ENCODE measurements around the gene MEGF8.

MEGF8 gene

DNA sequence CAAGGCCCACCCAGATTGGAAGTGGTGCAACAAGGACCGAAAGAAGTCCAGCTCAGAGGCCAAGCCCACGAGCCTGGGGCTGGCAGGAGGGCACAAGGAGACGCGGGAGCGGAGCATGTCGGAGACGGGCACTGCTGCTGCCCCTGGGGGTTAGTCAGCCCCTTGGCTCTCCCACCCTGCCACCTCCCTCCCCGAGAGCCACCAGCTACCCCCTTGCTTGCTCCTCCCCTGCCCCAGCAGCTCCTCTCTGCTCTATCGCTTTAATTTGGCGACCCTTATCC lies 37.7 kb upstream of the MEGF8 start:
- DNase-seq: no peak

GRCh38 chr19:42288387-42288786 lies 37.0 kb upstream of the MEGF8 start:
- DNase-seq: no peak

GRCh38 chr19:42288881-42289555 lies 36.4 kb upstream of the MEGF8 start:
- no peak for DNase-seq

DNA sequence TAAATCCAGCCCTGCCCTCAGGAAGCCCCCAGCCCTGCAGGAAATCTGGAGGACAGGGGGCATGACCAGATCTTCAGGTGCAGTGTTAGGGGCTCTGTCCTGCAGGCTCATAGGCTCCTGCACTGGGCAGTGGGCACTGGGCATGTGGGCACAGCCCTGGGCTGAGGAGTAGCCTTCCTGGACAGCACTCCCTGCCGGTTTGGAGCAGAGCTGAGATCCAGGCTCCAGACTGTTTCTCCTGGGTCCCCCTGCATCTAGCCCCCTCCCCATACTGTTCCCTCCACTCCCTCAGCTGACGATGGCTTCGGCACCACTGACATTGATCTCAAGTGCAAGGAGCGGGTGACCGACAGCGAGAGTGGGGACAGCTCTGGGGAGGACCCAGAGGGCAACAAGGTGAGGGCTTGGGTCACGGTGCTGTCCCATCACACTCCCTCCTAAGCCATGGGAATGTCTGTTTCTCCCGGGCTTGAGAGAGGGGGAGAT lies 35.8 kb upstream of the MEGF8 start:
- no peak for DNase-seq

- DNase-seq: no peak
Measured at GRCh38 chr19:42290136-42290522, 35.3 kb upstream of the MEGF8 start.

GRCh38 chr19:42290523-42291434 lies 34.7 kb upstream of the MEGF8 start:
- DNase-seq: no peak

DNA sequence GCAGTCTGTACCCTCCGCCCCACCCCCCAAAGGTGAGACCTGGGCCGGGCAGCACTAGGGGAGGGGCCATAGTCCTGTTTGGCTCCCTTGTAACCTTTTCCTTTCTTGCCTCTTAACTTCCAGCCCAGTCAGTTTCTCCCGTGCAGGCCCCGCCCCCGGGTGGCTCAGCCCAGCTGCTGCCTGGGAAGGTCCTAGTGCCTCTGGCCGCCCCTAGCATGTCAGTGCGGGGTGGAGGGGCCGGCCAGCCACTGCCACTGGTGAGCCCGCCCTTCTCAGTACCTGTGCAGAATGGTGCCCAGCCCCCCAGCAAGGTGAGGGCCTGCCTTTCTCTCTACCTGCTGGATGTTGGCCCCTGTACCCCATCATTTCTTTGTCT lies 34.0 kb upstream of the MEGF8 start:
- no peak for DNase-seq

- DNase-seq: no peak
Measured at GRCh38 chr19:42292042-42292960, 33.1 kb upstream of the MEGF8 start.

DNA sequence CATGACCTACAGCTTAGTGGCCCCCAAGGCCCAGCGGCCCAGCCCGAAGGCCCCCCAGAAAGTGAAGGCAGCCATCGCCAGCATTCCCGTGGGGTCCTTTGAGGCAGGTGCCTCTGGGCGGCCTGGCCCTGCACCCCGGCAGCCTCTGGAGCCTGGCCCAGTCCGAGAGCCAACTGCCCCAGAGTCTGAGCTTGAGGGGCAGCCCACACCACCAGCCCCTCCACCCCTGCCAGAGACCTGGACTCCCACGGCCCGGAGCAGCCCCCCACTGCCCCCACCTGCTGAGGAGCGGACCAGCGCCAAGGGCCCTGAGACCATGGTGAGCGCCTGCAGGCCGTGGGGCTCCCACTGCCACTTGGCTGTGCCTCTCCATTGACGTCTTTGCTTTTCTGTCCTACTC lies 32.5 kb upstream of the MEGF8 start:
- DNase-seq: no peak

GRCh38 chr19:42293540-42293939 lies 31.9 kb upstream of the MEGF8 start:
- no peak for DNase-seq

DNA sequence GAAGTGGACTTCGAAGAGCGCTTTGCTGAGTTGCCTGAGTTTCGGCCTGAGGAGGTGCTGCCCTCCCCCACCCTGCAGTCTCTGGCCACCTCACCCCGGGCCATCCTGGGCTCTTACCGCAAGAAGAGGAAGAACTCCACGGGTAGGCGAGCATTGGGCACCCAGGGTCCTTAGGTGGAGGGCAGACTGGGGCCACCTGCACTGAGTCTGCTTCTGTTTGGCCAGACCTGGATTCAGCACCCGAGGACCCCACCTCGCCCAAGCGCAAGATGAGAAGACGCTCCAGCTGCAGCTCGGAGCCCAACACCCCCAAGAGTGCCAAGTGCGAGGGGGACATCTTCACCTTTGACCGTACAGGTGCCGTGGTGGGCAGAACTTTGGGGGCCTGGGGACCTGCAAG lies 31.5 kb upstream of the MEGF8 start:
- DNase-seq: no peak

GRCh38 chr19:42294471-42295137 lies 30.8 kb upstream of the MEGF8 start:
- no peak for DNase-seq

DNA sequence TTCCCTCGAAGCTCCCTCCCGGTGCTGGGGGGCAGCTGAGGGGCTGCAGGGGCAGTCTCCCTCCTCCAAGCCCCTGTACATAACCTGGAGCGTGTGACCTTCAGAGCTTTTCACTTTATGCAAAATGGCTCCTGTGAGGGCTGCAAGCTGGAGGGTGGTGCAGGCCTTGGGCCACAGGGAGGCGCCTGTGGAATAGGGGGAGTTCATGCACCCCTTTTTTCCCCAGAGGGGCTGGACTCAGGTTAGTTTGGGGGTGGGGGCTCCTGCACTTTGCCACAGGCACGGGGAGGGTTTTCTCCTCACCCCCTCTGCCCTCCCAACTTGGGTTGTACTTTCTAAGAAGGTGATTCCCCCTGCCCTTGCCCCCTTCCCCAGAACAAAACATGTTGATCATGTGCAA lies 30.1 kb upstream of the MEGF8 start:
- DNase-seq: no peak

DNA sequence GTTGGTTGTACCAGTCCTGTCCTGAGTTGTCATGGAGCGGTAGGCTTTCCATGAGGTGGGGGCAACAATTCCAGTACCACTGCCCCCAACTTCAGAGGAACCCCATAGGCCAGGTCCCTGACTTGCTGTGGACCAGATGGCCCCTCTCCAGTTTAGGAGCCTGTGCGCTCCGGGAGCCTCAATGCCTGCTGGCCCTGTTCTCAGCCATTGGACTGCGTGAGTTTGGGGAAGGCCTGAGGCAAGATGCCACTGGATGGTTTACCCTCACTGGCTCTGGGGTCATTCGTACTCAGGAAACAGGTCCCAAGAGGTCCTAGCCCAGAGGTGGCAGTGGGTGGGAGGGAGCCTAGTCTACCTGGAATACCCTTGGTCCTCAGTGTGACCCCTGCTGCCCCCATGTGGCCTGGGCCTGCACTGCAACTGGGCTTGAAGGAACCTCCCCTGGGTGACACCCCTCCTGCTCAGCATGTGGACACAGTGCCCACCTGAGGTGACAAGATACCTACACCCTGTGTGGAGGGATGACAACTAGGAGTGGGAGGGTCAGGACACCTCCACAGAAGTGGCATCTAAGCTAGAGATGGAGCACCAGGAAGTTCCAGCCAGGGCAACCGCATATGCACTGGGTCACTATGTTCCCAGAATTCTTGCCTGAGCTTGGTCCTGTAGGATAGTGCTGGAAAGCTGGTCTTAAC lies 29.5 kb upstream of the MEGF8 start:
- no peak for DNase-seq

DNA sequence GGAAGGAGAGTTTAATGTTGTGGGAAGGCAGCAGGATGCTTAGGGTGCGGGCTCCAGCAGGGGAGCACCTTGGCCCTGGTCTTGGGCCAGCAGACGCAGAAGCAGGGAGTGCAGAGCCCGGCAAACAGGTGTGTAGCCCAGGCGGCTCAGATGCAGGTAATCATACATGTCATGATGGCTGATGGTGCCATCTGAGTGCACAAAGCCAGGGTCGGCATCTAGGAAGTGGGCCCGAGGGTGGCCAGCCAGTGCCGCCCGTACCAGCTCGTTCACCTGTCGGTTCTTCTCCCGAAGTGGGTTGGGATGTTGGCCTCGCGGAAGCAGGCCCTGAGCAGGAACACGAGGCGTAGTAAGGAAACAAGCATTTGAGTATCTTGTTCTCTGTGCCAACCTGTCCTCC lies 28.4 kb upstream of the MEGF8 start:
- no peak for DNase-seq

DNA sequence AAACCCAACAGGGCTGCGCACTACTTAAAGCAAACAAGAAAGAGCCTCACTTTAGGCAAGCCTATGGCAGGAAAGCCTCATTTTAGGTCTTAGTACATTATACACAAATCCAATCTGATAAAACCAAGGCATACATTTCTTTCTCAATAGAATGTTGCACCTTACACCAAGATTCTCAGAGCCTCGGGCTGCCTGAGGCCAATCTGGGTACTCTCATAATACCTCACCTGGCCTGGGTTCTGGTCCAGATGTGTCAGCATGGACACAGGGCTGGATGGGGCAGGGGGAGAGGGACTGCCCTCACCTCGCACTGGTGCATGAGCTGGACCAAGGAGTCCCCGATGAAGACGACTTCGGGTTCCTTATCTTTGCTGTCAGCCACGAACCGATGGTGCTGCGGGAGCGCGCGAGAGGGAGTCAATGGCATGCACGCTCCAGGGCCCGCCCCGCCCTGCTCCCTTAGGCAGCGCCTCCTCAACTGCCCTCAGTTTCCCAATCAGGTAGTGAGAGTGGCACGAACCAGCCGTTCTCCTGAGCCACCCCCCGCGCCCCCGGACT lies 23.7 kb upstream of the MEGF8 start, which contains the start of gene PRR19:
TSS of gene PRR19 (plus strand) at position 487 of the 558 bp plus-strand sequence. CDS start 7,453 bp downstream, outside the sequence.
- DNase-seq: no peak

DNA sequence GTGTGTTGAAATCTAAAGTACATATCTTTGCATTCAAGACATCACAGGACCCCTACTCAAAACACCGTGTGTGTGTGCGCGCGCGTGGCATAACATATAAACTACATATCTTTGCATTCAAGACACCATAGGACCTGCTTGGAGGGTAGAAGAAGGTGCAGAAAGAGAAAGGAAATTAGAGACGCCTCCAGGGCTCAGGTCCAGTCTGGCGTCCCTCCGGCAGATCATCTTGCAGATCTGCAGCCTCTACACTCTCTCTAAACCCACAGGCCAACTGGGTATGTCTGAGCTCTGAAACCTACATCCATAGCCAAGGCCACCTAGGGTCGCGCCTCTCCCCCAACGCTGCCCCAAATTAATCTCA lies 22.4 kb upstream of the MEGF8 start:
- DNase-seq: no peak

GRCh38 chr19:42303876-42304275 lies 21.6 kb upstream of the MEGF8 start:
- DNase-seq: no peak

DNA sequence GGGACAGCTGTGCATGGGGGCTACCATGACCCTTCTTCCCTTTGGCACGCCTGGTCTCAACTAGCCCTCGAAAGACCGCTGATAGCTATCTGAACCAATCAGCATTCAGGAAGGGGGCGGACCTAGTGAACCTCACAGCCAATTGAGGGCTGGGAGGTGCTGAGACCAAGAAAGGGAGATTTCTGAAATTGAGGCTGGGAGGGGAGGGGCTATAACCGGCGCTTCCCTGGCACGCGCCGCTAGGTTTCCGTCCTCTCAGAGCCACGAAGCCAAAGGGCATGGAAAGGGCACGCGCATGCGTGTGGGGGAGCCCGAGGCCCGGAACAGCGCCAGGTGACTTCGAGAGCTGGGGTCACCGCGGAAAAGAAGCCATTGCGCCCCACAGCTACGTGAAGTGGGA lies 18.8 kb upstream of the MEGF8 start:
- DNase-seq: no peak

DNA sequence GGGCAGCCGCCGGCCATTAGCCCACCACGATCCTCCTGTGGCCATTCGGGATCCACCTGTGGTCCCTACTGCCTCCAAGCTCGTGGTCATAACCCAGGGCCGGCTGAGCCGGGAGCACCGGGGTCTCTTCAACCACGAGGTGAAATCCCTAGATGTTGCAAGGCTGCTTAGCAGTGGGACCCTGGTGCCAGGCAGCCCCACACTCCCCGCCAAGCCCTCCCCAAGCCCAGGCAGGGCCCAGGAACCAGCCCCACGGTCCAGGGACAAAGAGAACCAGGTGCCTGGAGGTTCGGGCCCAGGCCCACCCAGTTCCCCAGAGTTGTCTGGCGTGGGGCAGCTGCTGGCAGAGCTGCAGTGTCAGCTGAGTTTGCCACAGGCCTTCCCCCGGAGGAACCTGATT lies 15.7 kb upstream of the MEGF8 start:
- DNase-seq: no peak

- DNase-seq: no peak
Measured at GRCh38 chr19:42311657-42312056, 13.8 kb upstream of the MEGF8 start.

DNA sequence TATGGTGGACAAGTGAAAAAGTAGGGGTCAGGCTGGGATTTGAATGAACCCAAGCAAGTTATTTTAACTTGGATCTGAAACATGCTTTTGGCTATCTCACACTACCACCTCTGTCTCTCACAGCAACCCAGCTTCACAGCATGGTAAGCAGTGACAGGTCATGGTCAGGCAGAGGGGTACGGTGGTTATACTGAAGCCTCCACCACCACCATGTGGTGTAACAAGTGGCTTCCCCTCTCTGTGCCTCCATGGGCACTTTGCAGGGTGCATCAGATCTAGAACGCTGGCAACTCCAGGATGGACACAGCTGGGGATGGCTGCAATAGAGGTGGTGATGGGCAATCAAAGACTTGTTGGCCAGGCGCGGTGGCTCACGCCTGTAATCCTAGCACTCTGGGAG lies 13.1 kb upstream of the MEGF8 start:
- DNase-seq: no peak

Measured in NCI-H1436 treated with DMSO at 0.1 percent for 48 hours (cell line).